GM21737 (cell line): Measurements from ENCODE around the gene CSH1.
"Not testable (repeated sequence)": the region's sequence is repeated elsewhere in the genome, so short reads cannot be mapped to it uniquely, and the experiment has no call there.

ENCODE experiments used
- ATAC-seq: cut with Tn5 transposase; IDR thresholded peaks from one replicate; pipeline ENCODE4 v1.9.1; 2021; ENCODE audit warnings: mild to moderate bottlenecking, moderate library complexity; ENCODE audit not compliant: unreplicated experiment

CSH1 gene

DNA sequence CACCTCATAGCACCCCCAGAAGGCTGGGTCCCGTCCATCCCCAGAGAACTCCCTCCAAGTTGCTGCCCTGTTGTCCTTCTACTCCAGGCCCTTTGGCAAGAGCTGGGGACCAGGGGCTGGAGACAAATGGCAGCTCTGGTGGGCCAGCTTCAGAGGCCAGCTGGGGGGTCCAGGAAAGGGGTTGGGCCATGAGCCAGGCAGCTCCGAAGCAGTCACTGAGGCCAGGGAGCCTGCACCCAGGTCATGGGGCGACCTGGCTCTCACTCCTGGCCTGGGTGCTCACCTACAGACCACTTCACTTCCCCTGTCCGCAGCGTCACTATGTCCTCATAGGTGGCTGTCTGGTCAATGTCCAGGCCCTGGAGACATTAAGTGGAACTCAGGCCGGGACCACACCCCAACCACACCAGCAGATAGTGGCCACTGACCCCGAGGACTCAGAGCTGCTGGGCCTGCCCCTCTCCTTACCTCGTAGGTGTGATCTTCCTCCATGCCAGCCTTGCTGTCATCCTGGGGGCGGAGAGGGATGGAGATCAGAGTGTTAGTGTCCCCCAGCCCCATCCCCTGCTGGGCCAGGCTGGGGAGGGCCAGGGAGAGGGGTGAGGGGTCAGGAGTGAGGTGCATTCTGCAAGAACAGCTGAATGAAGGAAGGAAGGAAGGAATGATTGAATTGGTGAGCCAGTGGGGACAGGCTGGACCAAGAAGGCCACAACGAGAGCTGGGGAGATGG, 32.8 kb upstream of the CSH1 start:
- ATAC-seq = no peak

DNA sequence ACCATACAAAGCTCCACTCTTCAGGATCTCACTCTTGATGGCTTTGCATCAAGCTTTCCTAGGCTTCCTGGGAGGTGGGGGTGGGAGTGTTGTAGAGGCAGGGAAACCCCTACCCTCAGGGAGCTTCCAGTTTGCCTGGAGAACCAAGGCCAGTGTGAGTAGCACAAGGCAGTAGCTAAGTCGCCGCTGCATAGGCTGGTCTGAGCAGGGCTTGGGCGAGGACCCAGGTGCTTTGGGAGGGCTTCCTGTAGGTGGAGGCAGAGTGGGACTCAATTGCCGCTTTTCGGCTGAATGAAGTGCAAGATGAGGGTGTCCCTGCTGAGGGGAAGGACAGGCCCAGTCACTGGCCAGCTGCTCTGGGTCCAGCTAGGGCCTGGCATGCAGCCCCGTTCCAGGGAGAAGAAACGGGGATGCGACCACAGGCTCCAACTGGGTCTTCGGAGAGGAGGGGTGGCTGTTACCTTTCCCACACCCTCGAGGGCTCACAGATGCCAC, 31.8 kb upstream of the CSH1 start:
- no peak for ATAC-seq

DNA sequence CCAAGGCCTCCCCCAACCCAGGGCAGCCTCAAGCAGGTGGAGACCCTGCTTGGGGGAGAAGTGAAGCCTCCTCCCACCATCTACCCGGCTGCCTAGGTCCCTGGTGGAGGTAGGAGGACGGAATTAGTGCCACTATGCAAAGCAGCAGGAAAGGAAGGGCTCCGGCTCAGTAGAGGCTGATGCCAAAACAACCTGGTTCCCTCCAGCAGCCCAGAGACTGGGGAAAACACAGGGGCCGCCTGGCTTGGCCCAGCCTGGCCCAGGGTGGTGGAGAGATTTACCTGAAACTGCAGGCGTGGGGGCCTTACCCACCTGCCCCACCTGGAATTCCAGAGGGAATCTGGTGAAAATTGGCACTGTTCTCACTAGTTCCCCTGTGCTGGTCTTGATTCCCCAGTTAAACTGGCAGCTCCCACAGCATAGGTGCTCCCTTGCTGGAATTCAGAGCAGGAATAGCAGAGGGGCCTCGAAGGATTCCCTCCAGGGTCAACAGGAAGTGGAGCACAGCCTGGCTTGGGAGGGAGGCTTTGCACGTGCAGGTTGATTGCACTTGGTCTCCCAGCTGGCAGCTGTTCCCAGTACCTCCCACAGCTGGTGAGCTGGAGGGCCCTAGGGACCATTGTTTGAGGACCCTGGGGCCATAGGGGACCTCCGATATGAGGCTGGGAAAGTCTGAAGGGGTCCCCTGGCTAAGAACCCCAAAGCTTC, 31.2 kb upstream of the CSH1 start:
- ATAC-seq = no peak

DNA sequence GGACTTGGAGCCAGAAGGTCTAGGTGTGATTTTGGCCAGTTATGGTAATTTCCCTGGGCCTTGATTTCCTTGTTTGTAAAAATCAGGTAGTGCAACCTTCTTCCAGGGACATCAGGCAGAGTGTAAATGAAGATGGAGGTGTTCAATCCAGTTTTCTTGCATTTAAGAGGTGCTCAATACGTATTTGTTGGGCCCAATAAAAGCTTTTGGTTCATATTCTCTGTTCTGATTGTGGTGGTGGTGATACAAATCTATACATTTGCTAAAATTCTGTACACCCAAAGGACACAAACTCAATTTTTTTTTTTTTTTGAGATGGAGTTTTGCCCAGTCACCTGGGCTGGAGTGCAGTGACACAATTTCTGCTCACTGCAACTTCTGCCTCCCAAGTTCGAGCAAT, 29.8 kb upstream of the CSH1 start:
- ATAC-seq = no peak

DNA sequence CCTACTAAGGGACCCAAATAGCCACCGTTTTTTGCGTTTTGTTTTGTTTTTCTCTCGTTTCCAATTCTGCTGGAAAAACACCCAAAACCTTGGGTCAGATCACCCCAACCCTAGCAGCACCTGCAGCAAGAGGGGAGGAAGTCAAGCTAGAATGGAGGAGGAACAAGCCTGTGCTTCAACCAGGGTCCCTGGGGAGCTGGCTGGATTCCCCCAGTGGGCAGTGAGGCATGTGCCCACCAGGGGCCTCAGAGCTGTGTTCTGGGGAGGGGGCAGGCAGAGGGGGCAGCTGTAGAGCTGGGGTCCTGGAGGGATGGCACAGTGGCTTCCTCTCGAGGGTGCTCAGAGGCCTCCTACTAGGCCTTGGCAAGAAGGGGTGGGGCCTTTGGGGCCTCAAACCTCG, 29.2 kb upstream of the CSH1 start:
- no peak for ATAC-seq

DNA sequence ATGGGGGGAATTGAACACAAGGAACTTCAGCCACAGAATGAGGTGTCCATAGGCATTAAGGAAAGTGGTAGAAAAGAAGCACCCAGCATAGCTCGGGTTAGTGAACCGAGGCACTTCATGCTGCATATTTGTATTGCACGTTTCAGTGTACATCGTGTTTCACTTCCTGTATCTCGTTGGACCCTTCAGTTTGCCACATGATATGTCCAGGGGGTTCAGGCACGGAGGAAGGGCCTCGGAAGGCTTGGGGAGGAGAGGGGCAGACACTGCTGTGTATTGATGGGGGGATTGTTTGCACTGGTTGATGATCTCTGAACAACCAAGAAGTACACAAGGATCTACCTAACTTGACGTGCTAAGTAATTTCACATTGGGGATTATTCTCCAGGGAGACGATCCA, 26.0 kb upstream of the CSH1 start:
- ATAC-seq = peak; percentile 48

DNA sequence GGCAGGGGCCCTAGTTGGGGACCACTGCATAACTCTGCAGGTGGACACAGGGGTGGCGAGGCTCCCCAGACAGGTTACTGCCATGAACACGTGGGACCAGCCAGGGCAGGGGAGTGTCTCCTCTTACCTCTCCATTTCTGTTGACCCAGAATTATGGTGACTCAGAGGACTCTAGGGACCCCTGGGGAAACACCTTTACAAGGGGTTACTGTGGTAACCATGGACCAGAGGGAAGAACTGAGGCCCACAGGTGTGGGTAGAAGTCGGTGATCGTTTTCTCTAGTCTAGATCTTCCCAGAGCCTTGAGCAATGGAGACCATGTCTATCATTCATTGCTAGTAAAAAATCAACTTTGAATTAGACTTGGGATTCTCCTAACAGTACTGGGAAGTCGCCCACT, 24.4 kb upstream of the CSH1 start:
- not testable (repeated sequence) for ATAC-seq

DNA sequence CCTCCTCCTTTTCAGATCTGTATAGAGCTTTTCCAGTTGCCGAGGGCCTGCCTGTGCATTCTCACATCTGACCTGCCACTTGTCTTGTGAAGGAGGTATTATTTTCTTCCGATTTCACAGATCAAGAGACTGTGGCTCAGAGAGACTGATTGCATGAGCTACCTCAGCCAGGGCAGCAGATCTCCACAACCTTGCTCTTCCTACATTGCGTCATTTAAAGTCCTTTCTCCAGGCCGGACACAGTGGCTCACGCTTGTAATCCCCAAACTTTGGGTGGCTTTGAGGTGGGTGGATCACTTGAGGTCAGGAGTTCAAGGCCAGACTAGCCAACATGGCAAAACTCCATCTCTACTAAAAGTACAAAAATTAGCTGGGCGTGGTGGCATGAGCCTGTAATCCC, 23.7 kb upstream of the CSH1 start:
- ATAC-seq = not testable (repeated sequence)

DNA sequence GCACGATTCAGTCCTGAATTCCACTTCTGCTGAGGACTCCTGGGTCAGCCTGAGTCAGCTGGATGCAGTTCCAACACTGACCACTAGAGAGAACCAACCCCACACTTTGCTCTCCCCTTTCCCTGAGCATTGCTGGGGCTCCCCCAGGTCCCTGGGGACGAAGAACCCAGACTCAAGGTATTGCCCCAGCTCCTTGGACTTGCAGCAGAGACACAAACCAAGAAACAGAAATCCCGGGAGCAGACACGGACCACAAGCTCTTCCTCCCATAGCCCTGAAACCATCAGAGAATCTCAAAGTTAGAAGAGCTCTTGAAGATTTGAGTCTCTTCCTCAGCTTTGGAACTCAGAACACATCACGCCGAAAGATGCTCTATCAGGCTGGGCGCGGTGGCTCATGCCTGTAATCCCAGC, 22.9 kb upstream of the CSH1 start:
- no peak for ATAC-seq

DNA sequence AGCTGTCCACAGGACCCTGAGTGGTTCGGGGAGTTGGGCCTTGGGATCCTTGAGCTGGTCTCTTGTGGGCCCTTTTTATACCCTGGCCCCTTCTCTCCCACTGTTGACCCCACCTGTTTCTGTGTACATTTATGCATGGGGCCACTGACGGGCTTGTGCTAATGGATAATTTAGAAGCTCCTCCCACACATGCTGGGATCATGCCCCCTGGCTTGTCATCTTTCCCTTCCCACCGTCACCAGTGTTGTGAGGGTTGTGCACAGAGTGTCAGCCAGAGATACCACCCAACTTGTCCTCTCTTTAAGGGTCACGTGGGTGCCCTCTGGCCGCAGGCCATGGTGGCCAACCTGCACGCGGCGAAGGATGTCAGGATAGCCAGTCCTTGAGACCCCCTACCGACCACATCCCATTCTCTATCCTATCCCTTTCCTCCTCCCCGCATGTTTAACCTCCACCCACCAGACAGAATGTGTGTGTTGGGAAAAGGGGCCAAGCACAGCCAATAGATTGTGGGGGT, 22.5 kb upstream of the CSH1 start, which contains the start of gene GH1:
Gene GH1 (minus strand): TSS at position 51 of the 517 bp plus-strand sequence. CDS start 63 bp downstream, outside the sequence.
- ATAC-seq = not testable (repeated sequence)

DNA sequence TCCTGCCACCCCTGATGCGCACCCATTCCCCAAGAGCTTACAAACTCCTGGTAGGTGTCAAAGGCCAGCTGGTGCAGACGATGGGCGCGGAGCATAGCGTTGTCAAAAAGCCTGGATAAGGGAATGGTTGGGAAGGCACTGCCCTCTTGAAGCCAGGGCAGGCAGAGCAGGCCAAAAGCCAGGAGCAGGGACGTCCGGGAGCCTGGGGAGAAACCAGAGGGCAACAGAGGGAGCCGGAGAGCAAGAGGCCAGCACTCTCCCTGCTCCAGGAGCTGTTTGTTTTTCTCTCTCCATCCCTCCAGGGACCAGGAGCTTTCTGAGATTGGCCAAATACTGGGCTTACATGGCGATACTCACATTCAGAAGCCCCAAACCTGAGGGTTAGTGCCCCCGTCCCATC, 21.9 kb upstream of the CSH1 start:
- ATAC-seq = no peak

DNA sequence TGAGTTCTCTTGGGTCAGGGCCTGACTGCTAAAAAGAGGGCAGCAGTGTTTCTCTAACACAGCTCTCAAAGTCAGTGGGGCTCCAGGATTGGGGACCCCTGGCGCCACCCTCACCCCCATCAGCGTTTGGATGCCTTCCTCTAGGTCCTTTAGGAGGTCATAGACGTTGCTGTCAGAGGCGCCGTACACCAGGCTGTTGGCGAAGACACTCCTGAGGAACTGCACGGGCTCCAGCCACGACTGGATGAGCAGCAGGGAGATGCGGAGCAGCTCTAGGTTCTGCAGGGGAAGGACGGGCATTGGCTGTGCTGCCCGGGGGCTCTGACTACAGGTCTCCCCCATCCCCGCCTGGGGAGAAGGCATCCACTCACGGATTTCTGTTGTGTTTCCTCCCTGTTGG, 21.3 kb upstream of the CSH1 start:
- no peak for ATAC-seq

DNA sequence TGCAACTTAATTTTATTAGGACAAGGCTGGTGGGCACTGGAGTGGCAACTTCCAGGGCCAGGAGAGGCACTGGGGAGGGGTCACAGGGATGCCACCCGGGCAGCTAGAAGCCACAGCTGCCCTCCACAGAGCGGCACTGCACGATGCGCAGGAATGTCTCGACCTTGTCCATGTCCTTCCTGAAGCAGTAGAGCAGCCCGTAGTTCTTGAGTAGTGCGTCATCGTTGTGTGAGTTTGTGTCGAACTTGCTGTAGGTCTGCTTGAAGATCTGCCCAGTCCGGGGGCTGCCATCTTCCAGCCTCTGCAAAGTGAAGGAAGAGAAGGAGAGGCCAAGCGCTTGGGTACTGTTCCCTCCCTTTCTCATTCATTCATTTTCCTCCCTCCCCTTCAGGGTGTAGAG, 20.8 kb upstream of the CSH1 start:
- ATAC-seq = not testable (repeated sequence)

DNA sequence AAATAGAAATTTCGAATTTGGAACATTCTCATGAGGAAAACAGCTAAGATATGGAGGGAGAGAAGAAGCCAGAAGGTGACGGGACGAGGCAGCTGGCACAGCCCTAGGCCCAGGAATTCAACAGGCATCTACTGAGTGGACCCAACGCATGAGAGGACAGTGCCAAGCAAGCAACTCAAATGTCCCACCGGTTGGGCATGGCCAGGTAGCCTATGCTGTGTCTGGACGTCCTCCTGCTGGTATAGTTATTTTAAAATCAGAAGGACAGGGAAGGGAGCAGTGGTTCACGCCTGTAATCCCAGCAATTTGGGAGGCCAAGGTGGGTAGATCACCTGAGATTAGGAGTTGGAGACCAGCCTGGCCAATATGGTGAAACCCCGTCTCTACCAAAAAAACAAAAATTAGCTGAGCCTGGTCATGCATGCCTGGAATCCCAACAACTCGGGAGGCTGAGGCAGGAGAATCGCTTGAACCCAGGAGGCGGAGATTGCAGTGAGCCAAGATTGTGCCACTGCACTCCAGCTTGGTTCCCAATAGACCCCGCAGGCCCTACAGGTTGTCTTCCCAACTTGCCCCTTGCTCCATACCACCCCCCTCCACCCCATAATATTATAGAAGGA, 20.3 kb upstream of the CSH1 start:
- ATAC-seq = no peak

DNA sequence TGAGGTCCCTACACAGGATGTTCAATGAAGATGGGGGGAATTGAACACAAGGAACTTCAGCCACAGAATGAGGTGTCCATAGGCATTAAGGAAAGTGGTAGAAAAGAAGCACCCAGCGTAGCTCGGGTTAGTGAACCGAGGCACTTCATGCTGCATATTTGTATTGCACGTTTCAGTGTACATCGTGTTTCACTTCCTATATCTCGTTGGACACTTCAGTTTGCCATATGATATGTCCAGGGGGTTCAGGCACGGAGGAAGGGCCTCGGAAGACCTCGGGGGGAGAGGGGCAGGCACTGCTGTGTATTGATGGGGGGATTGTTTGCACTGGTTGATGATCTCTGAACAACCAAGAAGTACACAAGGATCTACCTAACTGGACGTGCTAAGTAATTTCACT, 19.4 kb upstream of the CSH1 start:
- not testable (repeated sequence) for ATAC-seq

DNA sequence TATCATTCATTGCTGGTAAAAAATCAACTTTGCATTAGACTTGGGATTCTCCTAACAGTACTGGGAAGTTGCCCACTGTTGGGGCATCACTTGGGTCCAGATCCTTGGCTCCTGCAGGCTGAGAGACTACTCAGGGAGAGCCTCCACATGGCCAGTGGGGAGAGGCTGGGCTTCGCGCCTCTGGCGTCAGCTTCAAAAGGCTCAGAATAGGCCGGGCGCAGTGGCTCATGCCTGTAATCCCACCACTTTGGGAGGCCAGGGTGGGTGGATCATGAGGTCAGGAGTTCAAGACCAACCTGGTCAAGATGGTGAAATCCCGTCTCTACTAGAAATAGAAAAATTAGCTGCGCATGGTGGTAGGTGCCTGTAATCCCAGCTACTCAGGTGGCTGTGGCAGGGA, 18.1 kb upstream of the CSH1 start:
- no peak for ATAC-seq

DNA sequence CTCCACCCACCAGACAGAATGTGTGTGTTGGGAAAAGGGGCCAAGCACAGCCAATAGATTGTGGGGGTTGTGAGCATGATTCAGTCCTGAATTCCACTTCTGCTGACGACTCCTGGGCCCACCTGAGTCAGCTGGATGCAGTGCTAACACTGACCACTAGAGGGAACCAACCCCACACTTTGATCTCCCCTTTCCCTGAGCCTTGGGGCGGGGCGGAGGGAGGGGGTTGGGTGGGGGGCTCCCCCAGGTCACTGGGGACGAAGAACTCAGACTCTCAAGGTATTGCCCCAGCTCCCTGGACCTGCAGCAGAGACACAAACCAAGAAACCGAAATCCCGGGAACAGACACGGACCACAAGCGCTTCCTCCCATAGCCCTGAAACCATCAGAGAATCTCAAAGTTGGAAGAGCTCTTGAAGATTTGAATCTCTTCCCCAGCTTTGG, 15.3 kb upstream of the CSH1 start:
- ATAC-seq = no peak

DNA sequence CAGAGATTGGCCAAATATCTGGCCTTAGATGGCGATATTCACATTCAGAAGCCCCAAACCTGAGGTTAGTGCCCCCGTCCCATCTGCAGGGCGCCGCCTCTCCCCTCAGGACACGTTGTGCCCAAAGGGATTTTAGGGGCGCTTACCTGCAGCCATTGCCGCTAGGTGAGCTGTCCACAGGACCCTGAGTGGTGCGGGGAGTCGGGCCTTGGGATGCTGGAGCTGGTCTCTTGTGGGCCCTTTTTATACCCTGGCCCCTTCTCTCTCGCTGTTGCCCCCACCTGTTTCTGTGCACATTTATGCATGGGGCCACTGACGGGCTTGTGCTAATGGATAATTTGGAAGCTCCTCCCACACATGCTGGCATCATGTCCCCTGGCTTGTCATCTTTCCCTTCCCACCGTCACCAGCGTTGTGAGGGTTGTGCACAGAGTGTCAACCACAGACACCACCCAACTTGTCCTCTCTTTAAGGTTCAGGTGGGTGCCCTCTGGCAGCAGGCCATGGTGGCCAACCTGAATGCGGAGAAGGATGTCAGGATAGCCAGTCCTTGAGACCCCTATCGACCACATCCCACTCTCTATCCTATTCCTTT, 14.8 kb upstream of the CSH1 start, which contains the start of gene CSHL1:
Gene CSHL1 (minus strand): TSS at position 218 of the 595 bp plus-strand sequence. CDS start 62 bp downstream, at position 156.
- no peak for ATAC-seq

DNA sequence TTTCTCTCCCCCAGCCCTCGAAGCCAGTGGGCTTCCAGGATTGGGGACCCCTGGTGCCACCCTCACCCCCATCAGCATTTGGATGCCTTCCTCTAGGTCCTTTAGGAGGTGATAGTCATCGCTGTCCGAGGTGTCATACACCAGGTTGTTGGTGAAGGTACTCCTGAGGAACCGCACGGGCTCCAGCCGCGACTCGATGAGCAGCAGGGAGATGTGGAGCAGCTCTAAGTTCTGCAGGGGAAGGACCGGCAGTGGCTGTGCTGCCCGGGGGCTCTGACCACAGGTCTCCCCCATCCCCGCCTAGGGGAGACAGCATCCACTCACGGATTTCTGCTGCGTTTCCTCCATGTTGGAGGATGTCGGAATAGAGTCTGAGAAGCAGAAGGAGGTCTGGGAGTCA, 13.7 kb upstream of the CSH1 start:
- ATAC-seq = no peak

DNA sequence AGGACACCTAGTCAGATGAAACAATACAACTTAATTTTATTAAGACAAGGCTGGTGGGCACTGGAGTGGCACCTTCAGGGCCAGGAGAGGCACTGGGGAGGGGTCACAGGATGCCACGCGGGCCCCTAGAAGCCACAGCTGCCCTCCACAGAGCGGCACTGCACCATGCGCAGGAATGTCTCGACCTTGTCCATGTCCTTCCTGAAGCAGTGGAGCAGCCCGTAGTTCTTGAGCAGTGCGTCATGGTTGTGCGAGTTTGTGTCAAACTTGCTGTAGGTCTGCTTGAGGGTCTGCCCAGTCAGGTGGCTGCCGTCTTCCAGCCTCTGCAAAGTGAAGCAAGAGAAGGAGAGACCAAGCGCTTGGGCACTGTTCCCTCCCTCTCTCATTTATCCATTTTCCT, 13.2 kb upstream of the CSH1 start:
- not testable (repeated sequence) for ATAC-seq
